Ishikawa (cell line): ENCODE measurements around the gene COL6A5.

Source experiments
- CEBPB ChIP-seq: IDR thresholded peaks from 2 replicates; pipeline ENCODE4 v1.6.1; 2012
- CREB1 ChIP-seq: IDR thresholded peaks from 2 replicates; pipeline ENCODE4 v1.6.1; 2012; ENCODE audit warnings: low read depth
- EGR1 ChIP-seq: IDR thresholded peaks from 2 replicates; pipeline ENCODE4 v1.6.1; 2012
- EP300 ChIP-seq: IDR thresholded peaks from 2 replicates; pipeline ENCODE4 v1.6.1; 2012; ENCODE audit warnings: borderline replicate concordance
- FOXM1 ChIP-seq: IDR thresholded peaks from 2 replicates; pipeline ENCODE4 v1.6.1; 2012; ENCODE audit warnings: low read depth, borderline replicate concordance
- NFIC ChIP-seq: IDR thresholded peaks from 2 replicates; pipeline ENCODE4 v1.6.1; 2012
- RAD21 ChIP-seq: IDR thresholded peaks from 2 replicates; pipeline ENCODE4 v1.6.1; 2012; ENCODE audit warnings: low read depth
- REST ChIP-seq: IDR thresholded peaks from 2 replicates; pipeline ENCODE4 v1.6.1; 2012; ENCODE audit warnings: low read depth, mild to moderate bottlenecking
- TAF1 ChIP-seq: IDR thresholded peaks from 2 replicates; pipeline ENCODE4 v1.6.1; 2012; ENCODE audit warnings: low read depth, mild to moderate bottlenecking
- TCF12 ChIP-seq: IDR thresholded peaks from 2 replicates; pipeline ENCODE4 v1.6.1; 2012; ENCODE audit warnings: low read depth
- TEAD4 ChIP-seq: IDR thresholded peaks from 2 replicates; pipeline ENCODE4 v1.6.1; 2012
- YY1 ChIP-seq: IDR thresholded peaks from 2 replicates; pipeline ENCODE4 v1.6.1; 2012; ENCODE audit warnings: low read depth
- ZBTB7A ChIP-seq: IDR thresholded peaks from 2 replicates; pipeline ENCODE4 v1.6.1; 2012; ENCODE audit warnings: low read depth
- TF ChIP-seq, protein P1 (sequence below): IDR thresholded peaks from 2 replicates; pipeline ENCODE4 v1.6.1; 2012
- TF ChIP-seq, protein P2 (sequence below): IDR thresholded peaks from 2 replicates; pipeline ENCODE4 v1.6.1; 2012

The COL6A5 gene

DNA sequence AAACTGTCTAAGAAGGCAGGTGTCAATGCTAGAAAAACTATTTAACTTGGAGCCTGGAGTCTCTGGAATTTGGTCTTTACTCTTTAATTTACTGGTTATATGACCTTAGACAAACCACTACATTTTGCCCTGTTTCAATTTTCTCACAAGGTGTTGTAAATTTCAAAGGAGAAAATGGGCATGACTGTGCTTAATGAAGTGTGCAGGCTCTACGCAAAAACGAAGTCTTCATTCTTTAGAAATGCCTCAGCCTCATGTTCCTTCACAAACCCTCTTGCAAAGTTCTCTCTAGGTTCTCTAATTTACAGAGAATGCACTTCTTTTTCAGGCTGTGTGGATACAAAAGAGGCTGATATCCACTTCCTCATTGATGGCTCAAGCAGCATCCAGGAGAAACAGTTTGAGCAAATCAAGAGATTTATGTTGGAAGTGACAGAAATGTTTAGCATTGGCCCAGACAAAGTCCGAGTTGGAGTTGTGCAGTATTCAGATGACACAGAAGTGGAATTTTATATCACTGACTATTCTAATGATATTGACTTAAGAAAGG is 39.1 kb downstream of the COL6A5 start:
- TF ChIP-seq TAF1 (no peak), YY1 (no peak), RAD21 (no peak), REST (no peak), EGR1 (no peak), EP300 (no peak), TEAD4 (no peak), ZBTB7A (no peak), FOXM1 (no peak), NFIC (no peak), CEBPB (no peak), CREB1 (no peak), TCF12 (no peak)
- TF ChIP-seq, protein P1, sequence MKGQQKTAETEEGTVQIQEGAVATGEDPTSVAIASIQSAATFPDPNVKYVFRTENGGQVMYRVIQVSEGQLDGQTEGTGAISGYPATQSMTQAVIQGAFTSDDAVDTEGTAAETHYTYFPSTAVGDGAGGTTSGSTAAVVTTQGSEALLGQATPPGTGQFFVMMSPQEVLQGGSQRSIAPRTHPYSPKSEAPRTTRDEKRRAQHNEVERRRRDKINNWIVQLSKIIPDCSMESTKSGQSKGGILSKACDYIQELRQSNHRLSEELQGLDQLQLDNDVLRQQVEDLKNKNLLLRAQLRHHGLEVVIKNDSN = no peak
- TF ChIP-seq, protein P2, sequence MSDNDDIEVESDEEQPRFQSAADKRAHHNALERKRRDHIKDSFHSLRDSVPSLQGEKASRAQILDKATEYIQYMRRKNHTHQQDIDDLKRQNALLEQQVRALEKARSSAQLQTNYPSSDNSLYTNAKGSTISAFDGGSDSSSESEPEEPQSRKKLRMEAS = no peak

- TF ChIP-seq RAD21 (no peak), REST (no peak), TCF12 (no peak), EP300 (no peak), CEBPB (no peak), NFIC (no peak), YY1 (no peak), TEAD4 (no peak), CREB1 (no peak), EGR1 (no peak), FOXM1 (no peak), ZBTB7A (no peak), TAF1 (no peak)
- TF ChIP-seq, protein P2 = no peak
- TF ChIP-seq, protein P1 = no peak
Measured at GRCh38 chr3:130386604-130387263, 41.3 kb downstream of the COL6A5 start.

DNA sequence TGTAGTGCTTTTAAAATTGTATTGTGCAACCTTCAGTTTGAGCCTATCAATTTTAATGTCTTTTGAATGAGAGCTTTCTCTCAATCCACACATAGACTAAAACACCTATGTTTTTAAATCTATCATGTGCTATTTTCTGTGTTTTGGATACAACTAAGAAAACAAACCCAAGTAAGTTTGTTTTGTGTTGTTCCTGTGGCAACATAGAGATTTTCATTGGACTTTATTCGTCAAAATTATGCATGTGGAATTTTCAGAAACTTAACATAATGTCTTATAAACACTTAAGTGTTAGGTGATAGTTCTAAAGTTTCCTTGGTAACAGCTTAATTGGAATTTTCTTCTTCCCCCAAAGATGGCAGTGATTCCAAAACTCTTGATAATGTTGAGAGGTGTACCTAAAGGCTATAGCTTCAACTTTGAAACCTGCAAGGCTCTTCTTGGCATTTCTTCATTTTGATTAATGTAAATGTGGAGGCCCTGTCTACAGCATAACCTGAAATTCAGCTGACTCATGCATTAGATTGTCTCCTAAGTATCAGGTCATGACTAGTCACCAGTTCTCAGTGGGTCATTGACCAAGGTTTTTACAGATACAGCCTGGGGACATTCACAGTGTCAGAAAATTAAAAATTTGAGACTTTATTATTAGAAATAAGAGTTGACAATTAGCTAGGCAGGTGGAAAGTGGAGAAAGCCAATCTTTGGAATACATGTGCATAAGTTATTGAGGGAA is 44.4 kb downstream of the COL6A5 start:
- TF ChIP-seq TCF12 (no peak), FOXM1 (no peak), TEAD4 (no peak), REST (no peak), CREB1 (no peak), RAD21 (no peak), TAF1 (no peak), NFIC (no peak), YY1 (no peak), ZBTB7A (no peak), CEBPB (no peak), EP300 (no peak), EGR1 (no peak)
- TF ChIP-seq, protein P1 = no peak
- TF ChIP-seq, protein P2 = no peak
